Measurements from ENCODE around the gene ZDHHC5.

The ZDHHC5 gene

GRCh38 chr11:57735619-57736298, 67.8 kb downstream of the ZDHHC5 start:
- no peak for DNase-seq (ENCODE audit: low spot score)
- in situ Hi-C loops (cut with MboI; ENCODE audit: low sequenced_read_pairs, unreplicated experiment): no loop called here
- no peak for TF ChIP-seq CTCF (IDR thresholded peaks at IDR 0.05; ENCODE audit: borderline replicate concordance, control extremely low read depth, extremely low read depth, insufficient read depth, missing control alignments)

GRCh38 chr11:57741132-57742086, 73.5 kb downstream of the ZDHHC5 start, which contains the start of gene SELENOH:
Gene SELENOH (plus strand): TSS chr11:57741491. CDS start chr11:57741596, 105 bp downstream.
- peak; percentile 93 for DNase-seq (ENCODE audit: low spot score)
- in situ Hi-C loops (cut with MboI; ENCODE audit: low sequenced_read_pairs, unreplicated experiment): loop anchor here (10.0 kb wide), 1 partner anchor 53 kb away; no protein-coding TSS in a partner anchor
- no peak for TF ChIP-seq CTCF (IDR thresholded peaks at IDR 0.05; ENCODE audit: borderline replicate concordance, control extremely low read depth, extremely low read depth, insufficient read depth, missing control alignments)

GRCh38 chr11:57742087-57742452, 74.2 kb downstream of the ZDHHC5 start:
- DNase-seq (ENCODE audit: low spot score): no peak
- in situ Hi-C loops (cut with MboI; ENCODE audit: low sequenced_read_pairs, unreplicated experiment): loop anchor here (10.0 kb wide), 1 partner anchor 53 kb away; no protein-coding TSS in a partner anchor
- no peak for TF ChIP-seq CTCF (IDR thresholded peaks at IDR 0.05; ENCODE audit: borderline replicate concordance, control extremely low read depth, extremely low read depth, insufficient read depth, missing control alignments)

GRCh38 chr11:57744357-57744756, 76.4 kb downstream of the ZDHHC5 start:
- no peak for DNase-seq (ENCODE audit: low spot score)
- in situ Hi-C loops (cut with MboI; ENCODE audit: low sequenced_read_pairs, unreplicated experiment): loop anchor here (10.0 kb wide), 1 partner anchor 50 kb away; no protein-coding TSS in a partner anchor
- TF ChIP-seq CTCF (IDR thresholded peaks at IDR 0.05; ENCODE audit: borderline replicate concordance, control extremely low read depth, extremely low read depth, insufficient read depth, missing control alignments): no peak

GRCh38 chr11:57745206-57745605, 77.3 kb downstream of the ZDHHC5 start:
- no peak for DNase-seq (ENCODE audit: low spot score)
- in situ Hi-C loops (cut with MboI; ENCODE audit: low sequenced_read_pairs, unreplicated experiment): loop anchor here (10.0 kb wide), 1 partner anchor 50 kb away; no protein-coding TSS in a partner anchor
- no peak for TF ChIP-seq CTCF (IDR thresholded peaks at IDR 0.05; ENCODE audit: borderline replicate concordance, control extremely low read depth, extremely low read depth, insufficient read depth, missing control alignments)

GRCh38 chr11:57746920-57747319, 79.0 kb downstream of the ZDHHC5 start:
- in situ Hi-C loops (cut with MboI; ENCODE audit: low sequenced_read_pairs, unreplicated experiment): loop anchor here (10.0 kb wide), 1 partner anchor 48 kb away; no protein-coding TSS in a partner anchor
- DNase-seq (ENCODE audit: low spot score): no peak
- TF ChIP-seq CTCF (IDR thresholded peaks at IDR 0.05; ENCODE audit: borderline replicate concordance, control extremely low read depth, extremely low read depth, insufficient read depth, missing control alignments): no peak
